Measurements from ENCODE around the gene NELL1. TPM values are rescaled to one million over a fixed set of nuclear protein-coding genes. Genes with fewer than 3 reads are reported as not detected.

NELL1 gene
- total RNA-seq, 2 experiments from 2014 or later: not detected

GRCh38 chr11:21428796-21429195, 759.4 kb downstream of the NELL1 start:
- Mint-ChIP-seq H3K27me3 (no peaks in the 10 kb centered on the region), H3K4me1 (ENCODE audit: low read depth) (no peaks in the 10 kb centered on the region), H3K4me3 (no peak overlapping the region), H3K27ac (no peak overlapping the region), H3K9me3 (peaks cover 14% of the 10 kb centered on the region), H3K36me3 (ENCODE audit: low read depth) (no peaks in the 10 kb centered on the region)
- H3K4me1 ChIP-seq (ENCODE audit: insufficient read depth, low read length): no peaks in the 10 kb centered on the region
- no peaks in the 10 kb centered on the region for H3K27me3 ChIP-seq (ENCODE audit: control insufficient read depth in 1 of 2, insufficient read depth in 2 of 2, low read length in 2 of 2)
- peaks cover 6 to 7% of the 10 kb centered on the region in 2 experiments for H3K9me3 ChIP-seq (ENCODE audit: control insufficient read depth in 1 of 2, insufficient read depth in 1 of 2, low read length in 2 of 2)
- CTCF ChIA-PET: no interaction called here
- DNase-seq (no peak), ATAC-seq (ENCODE audit: poor library complexity) (no peak)
- H3K27ac ChIP-seq (ENCODE audit: low read depth in 1 of 2, low read length in 2 of 2): no peak overlapping the region
- TF ChIP-seq, protein P1, sequence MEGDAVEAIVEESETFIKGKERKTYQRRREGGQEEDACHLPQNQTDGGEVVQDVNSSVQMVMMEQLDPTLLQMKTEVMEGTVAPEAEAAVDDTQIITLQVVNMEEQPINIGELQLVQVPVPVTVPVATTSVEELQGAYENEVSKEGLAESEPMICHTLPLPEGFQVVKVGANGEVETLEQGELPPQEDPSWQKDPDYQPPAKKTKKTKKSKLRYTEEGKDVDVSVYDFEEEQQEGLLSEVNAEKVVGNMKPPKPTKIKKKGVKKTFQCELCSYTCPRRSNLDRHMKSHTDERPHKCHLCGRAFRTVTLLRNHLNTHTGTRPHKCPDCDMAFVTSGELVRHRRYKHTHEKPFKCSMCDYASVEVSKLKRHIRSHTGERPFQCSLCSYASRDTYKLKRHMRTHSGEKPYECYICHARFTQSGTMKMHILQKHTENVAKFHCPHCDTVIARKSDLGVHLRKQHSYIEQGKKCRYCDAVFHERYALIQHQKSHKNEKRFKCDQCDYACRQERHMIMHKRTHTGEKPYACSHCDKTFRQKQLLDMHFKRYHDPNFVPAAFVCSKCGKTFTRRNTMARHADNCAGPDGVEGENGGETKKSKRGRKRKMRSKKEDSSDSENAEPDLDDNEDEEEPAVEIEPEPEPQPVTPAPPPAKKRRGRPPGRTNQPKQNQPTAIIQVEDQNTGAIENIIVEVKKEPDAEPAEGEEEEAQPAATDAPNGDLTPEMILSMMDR (IDR thresholded peaks at IDR 0.05): no peak
- no peaks in the 10 kb centered on the region for H3K36me3 ChIP-seq (ENCODE audit: insufficient read depth, low read length)
- H3K4me3 ChIP-seq (ENCODE audit: low read length): no peak overlapping the region
- intact Hi-C loops (cut with DNase I, micrococcal nuclease): no loop called here
- POLR2A ChIA-PET: no interaction called here

GRCh38 chr11:21429401-21429800, 760.0 kb downstream of the NELL1 start:
- Mint-ChIP-seq H3K4me1 (ENCODE audit: low read depth) (no peaks in the 10 kb centered on the region), H3K27me3 (no peaks in the 10 kb centered on the region), H3K27ac (no peak overlapping the region), H3K36me3 (ENCODE audit: low read depth) (no peaks in the 10 kb centered on the region), H3K4me3 (no peak overlapping the region), H3K9me3 (peaks cover 14% of the 10 kb centered on the region)
- DNase-seq: no peak
- no peak overlapping the region for H3K27ac ChIP-seq (ENCODE audit: low read depth in 1 of 2, low read length in 2 of 2)
- ATAC-seq (ENCODE audit: poor library complexity): no peak
- H3K36me3 ChIP-seq (ENCODE audit: insufficient read depth, low read length): no peaks in the 10 kb centered on the region
- peaks cover 4 to 7% of the 10 kb centered on the region in 2 experiments for H3K9me3 ChIP-seq (ENCODE audit: control insufficient read depth in 1 of 2, insufficient read depth in 1 of 2, low read length in 2 of 2)
- no peaks in the 10 kb centered on the region for H3K4me1 ChIP-seq (ENCODE audit: insufficient read depth, low read length)
- POLR2A ChIA-PET: no interaction called here
- no peaks in the 10 kb centered on the region for H3K27me3 ChIP-seq (ENCODE audit: control insufficient read depth in 1 of 2, insufficient read depth in 2 of 2, low read length in 2 of 2)
- no peak overlapping the region for H3K4me3 ChIP-seq (ENCODE audit: low read length)
- TF ChIP-seq, protein P1 (IDR thresholded peaks at IDR 0.05): no peak
- intact Hi-C loops (cut with DNase I, micrococcal nuclease): no loop called here
- CTCF ChIA-PET: interaction anchor here (1.2 kb wide), 1 partner anchor 20 kb away, joined by 3 read pairs; no protein-coding TSS in a partner anchor

GRCh38 chr11:21430537-21430936, 761.2 kb downstream of the NELL1 start:
- H3K36me3 ChIP-seq (ENCODE audit: insufficient read depth, low read length): no peaks in the 10 kb centered on the region
- TF ChIP-seq, protein P1 (IDR thresholded peaks at IDR 0.05): no peak
- H3K27ac Mint-ChIP-seq: no peak overlapping the region
- H3K27me3 Mint-ChIP-seq: no peaks in the 10 kb centered on the region
- H3K36me3 Mint-ChIP-seq (ENCODE audit: low read depth): no peaks in the 10 kb centered on the region
- DNase-seq (no peak), ATAC-seq (ENCODE audit: poor library complexity) (no peak)
- CTCF ChIA-PET: interaction anchor here (1.2 kb wide), 1 partner anchor 19 kb away, joined by 3 read pairs; no protein-coding TSS in a partner anchor
- H3K4me1 ChIP-seq (ENCODE audit: insufficient read depth, low read length): no peaks in the 10 kb centered on the region
- POLR2A ChIA-PET: no interaction called here
- H3K9me3 ChIP-seq (ENCODE audit: control insufficient read depth in 1 of 2, insufficient read depth in 1 of 2, low read length in 2 of 2): peaks cover 4 to 7% of the 10 kb centered on the region in 2 experiments
- H3K4me1 Mint-ChIP-seq (ENCODE audit: low read depth): no peaks in the 10 kb centered on the region
- H3K27ac ChIP-seq (ENCODE audit: low read depth in 1 of 2, low read length in 2 of 2): no peak overlapping the region
- no peak overlapping the region for H3K4me3 ChIP-seq (ENCODE audit: low read length)
- no peaks in the 10 kb centered on the region for H3K27me3 ChIP-seq (ENCODE audit: control insufficient read depth in 1 of 2, insufficient read depth in 2 of 2, low read length in 2 of 2)
- no peak overlapping the region for H3K4me3 Mint-ChIP-seq
- H3K9me3 Mint-ChIP-seq: peaks cover 10% of the 10 kb centered on the region
- intact Hi-C loops (cut with DNase I, micrococcal nuclease): no loop called here
